Activated CD8-positive, alpha-beta memory T cell treated with anti-CD3 and anti-CD28 coated beads for 48 hours (primary cell): ENCODE measurements around the gene LNX1.
"Not testable (repeated sequence)": the region's sequence is repeated elsewhere in the genome, so short reads cannot be mapped to it uniquely, and the experiment has no call there.

Source experiments
- DNase-seq, 3 experiments: peaks; one replicate each; pipeline ENCODE4 v3.0.0-alpha.2; 2020; ENCODE audit warnings: low read depth in 2 of 3, low spot score in 2 of 3

LNX1 gene

DNA sequence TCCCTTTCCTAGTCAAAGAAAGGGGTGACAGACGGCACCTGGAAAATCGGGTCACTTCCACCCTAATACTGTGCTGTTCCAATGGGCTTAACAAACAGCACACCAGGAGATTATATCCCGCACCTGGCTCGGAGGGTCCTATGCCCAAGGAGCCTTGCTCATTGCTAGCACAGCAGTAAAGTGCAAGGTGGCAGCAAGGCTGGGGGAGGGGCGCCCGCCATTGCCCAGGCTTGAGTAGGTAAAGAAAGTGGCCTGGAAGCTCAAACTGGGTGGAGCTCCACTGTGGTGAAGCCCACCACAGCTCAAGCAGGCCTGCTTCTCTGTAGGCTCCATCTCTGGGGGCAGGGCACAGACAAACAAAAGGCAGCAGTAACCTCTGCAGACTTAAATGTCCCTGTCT lies 124.7 kb downstream of the LNX1 start:
- DNase-seq: not testable (repeated sequence)

DNA sequence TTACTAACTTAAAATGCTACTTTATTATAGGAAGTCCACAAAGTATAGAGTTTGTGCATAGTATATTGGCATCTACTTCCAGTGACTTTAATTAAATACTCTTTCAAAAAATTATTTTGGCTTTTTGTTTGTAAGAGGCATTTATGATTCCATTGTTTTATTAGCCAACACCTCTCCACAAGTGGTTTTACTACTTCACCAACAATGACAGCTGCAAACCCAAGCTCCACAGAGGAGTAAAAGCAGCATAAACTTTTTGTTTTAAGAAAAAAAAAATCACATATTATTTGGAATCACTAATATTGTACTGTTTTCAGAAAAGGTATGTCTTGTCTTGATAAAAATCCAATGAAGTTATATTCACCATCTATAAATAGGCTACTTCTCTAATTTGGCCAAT lies 125.4 kb downstream of the LNX1 start:
- no peak for DNase-seq

GRCh38 chr4:53465281-53465680 lies 126.0 kb downstream of the LNX1 start:
- DNase-seq: no peak

DNA sequence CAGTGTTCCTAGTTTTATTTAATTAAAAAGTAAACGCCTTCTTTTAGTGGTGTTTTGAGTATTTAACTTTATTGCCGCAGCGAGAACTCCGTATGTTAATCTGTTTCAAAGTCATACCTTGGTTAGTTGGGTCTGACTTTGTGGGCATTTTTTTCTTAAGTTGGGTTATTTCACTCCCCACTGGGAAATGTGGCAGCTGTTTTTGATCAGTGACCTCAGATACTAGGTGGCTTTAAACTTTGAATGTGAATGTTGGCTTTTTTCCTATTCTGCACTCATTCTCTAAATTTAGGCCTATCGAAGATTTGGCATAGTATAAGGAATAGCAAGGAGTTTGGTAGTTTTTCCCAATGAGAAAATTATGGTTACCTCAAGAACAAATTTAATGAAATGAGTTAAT lies 127.9 kb downstream of the LNX1 start:
- no peak for DNase-seq

DNA sequence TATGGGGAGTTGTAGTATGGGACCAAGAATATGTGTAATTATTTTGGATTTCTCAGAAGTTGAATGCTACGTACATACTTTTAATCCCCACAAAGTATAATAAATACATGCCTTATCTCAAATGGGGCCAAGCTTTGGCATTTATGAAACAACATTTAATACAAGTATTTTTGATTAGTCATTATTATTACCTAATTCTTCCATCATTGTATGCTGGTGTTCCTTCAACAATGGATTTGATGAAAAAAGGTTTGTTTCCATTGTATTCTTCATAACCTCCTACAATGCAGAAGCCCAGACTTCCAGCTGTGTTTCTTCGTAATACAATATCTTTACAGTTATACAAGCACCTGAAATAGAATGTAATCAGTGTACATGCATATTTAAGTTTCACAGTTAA lies 130.0 kb downstream of the LNX1 start:
- no peak for DNase-seq

GRCh38 chr4:53459548-53459947 lies 131.7 kb downstream of the LNX1 start:
- DNase-seq: no peak

GRCh38 chr4:53456178-53456577 lies 135.1 kb downstream of the LNX1 start:
- no peak for DNase-seq

- DNase-seq: no peak
Measured at GRCh38 chr4:53455766-53456165, 135.5 kb downstream of the LNX1 start.

DNA sequence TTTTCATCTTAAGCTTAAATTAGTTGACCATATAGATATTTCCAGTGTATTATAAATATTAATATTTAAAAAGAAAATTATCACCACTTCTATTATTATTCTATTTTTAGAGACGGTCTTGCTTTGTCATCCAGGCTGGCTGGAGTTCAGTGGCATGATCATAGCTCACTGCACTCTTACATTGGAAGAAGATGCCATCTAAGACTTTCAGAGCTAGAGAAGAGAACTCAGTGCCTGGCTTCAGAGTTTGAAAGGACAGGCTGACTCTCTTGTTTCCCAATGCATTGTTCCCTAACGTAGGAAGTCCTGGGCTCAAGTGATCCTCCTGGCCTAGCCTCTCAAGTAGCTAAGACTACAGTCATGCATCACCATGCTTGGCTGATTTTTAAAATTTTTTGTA lies 137.9 kb downstream of the LNX1 start:
- DNase-seq: no peak

DNA sequence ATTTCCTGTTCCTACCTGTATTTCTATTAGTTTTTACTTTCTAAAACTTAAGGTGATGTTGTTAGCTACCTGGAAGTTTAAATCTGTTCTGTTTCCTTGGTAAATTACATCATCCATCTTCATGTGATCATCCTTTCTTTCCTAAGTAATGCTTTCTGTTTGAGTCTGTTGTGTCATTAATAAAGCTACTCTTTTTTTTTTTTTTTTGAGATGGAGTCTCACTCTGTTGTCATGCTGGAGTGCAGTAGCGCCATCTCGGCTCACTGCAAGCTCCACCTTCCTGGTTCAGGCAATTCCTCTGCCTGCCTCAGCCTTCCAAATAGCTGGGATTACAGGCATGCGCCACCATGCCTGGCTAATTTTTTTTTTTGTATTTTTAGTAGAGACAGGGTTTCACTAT lies 140.5 kb downstream of the LNX1 start:
- no peak for DNase-seq

DNA sequence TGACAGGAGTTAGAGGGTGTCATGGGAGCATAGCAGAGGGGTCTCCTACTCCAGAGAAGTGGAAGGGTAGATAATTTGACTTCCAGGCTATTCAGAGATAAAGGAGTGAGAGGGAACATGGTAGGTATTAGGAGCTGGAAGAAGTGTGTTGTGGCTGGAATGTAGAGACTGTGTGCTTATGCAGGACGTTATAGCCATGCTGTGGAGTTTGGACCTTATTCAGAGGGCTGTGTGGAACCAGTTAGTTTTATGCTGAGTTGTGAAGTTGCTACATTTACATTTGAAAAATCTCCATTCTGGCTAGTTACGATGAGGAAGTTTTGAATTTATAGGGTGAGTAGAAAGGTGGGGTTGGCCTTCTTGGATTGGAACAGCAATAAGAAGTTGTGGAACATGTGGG lies 146.3 kb downstream of the LNX1 start:
- no peak for DNase-seq

DNA sequence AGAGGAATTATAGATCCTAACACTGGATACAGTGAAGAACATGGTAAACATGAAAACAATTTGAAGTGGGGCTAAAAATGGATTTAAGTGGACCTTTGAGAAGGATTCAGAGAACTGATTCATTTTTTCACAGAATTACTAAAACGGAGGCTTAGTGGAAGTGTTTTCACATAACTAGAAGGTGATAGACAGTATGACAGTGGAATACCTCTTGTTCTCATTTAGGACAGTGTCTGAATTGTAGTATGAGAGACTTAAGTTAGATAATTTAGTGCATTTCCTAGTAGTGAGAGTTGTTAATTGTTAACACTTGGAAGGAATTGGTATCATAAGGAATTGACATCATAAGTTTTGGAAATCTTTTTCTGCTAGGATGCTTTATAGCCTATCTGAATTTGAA lies 149.7 kb downstream of the LNX1 start:
- no peak for DNase-seq

GRCh38 chr4:53436251-53436650 lies 155.0 kb downstream of the LNX1 start:
- no peak for DNase-seq

DNA sequence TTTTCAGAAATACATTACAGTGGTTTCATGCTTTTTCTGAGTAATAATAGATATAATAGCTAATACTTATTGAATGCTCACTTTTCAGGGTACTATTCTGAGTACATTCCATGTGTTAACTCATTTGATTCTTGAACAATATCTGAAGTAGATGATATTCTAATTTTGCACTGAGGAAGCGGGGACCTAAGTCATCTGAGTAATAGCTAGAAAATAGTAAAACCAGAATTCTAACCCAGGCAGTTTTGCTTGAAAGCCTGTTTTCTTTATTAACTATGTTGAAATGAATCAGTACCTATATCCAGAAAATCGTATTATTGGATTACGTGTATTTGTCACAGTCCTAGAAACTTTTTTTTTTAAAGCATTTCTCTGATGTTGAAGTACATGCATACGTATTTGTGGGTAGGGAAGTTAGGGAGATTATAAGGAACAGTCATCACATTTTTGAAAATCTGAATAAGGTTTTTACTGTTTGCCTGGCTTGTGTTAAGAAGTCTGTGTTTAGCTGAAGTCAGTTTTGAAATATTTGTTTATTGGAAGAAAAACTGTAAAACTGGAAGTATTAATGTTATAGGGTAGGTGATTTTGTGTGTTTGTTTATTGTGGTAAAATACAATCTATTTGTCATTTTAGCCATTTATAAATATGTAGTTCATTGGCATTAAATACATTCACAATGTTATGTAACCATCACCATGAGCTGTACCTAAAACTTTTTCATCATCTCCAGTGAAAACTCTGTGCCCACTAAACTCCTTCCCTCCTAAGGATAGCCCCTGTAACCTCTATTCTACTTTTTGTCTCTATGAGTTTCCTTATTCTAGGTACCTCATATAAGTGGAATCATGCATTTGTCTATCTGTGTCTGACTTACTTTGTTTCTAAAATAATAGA lies 158.5 kb downstream of the LNX1 start:
- no peak for DNase-seq

DNA sequence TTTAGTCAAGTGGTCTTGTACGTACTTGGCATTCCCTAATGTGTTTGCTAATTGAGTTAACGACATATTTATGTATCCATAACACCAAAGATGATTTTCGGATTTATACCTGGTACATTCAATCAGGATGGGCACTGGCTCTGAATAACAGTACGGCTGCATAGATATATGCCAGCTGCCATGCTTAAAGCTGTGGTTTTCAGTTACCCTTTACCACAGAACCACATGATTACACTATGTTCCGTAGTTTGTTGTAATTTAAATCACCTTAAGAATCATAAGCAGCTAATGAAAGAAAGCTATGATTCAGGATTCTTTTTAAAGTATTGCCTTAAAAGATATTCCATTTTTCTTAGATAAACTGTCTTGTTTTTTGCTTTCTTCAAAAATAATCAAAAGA lies 160.2 kb downstream of the LNX1 start:
- DNase-seq: no peak

DNA sequence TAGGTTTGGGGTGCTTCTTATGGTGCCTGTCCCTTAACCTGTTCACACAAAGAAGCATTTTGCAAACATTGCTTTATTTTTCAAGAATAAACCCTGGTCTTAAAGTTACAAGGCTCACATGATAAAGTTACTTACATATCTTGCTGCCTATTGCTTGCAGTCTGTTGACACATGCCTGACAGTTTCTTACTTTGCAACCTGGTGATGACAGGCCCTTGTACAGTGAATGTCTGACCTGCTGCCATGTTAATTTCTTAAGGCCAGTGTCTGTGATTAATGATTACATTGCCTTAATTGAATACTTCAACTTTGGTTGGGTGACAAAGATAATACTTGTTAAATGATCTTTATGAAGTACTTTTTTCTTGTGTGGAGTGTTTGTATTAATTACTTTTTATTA lies 163.9 kb downstream of the LNX1 start:
- DNase-seq: no peak

DNA sequence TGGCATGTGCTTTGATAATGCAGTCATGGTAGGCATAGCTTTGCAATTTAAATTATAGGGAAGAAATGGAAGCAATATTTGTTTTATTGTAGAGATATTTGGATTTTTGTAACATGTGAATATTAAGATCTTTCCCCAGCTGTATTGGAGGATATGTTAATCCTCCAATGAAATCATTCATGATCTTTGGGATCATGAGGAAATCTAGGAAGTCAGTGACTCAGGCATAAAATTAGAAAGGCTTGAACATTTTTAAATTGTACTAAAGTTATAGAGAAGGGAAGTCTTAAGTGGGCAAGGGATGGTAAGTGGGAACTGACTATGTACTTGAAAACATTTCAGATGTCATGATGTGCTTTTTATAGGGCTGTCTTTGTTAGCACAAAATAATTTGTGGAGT lies 167.0 kb downstream of the LNX1 start:
- no peak for DNase-seq

DNA sequence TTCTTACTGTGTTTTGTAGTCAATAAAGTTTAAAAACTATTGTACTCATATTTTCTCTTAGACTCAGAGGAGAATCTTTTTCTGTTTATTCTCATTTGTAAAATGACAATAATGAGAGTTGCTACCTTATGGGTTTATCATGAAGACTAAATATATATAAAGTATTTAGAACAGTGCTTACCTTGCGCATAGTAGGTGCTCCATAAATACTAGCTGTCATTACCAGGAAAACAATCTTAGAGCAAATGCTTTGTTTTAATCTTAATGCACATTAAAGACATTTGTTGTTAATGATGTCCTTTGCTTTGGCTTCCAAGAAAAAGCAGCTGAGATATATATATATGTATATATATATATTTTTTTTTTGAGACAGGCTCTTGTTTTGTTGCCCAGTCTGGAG lies 168.9 kb downstream of the LNX1 start:
- DNase-seq: no peak

GRCh38 chr4:53421791-53422190 lies 169.5 kb downstream of the LNX1 start:
- DNase-seq: no peak

- no peak for DNase-seq
Measured at GRCh38 chr4:53419208-53419607, 172.1 kb downstream of the LNX1 start.

DNA sequence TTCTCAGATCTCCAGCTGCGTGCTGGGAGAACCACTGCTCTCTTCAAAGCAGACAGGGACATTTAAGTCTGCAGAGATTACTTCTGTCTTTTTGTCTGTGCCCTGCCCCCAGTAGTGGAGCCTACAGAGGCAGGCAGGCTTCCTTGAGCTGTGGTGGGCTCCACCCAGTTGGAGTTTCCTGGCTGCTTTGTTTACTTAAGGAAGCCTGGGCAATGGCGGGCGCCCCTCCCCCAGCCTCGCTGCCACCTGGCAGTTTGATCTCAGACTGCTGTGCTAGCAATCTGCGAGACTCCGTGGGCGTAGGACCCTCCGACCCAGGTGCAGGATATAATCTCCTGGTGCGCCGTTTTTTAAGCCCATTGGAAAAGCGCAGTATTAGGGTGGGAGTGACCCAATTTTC lies 181.8 kb downstream of the LNX1 start:
- not testable (repeated sequence) for DNase-seq
